ENCODE measurements around the gene SRRM3.

DNA sequence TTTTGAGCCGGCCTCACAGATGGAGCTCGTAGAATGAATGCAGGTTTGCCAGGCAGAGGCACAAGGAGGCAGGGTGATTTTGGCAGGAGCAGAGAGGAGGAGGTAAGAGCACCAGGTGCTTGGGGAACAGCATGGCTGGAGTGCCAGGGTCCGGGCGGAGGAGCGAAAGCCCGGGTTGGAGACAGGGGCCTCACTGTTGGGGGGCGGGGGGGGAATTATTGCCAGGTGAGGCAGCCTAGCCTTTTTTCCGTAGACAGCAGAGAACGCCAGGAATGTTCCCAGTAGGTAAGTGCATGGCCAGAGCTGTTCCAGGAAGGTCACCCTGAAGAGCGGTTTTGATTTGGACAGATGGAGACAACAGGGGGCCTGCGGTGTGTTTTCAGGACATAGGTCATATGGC, 9.5 kb downstream of the SRRM3 start:
- TF ChIP-seq YY1 (IDR thresholded peaks at IDR 0.05; ENCODE audit: insufficient read depth, insufficient read length), result no peak
- no peak for TF ChIP-seq SUZ12 (IDR thresholded peaks at IDR 0.05; ENCODE audit: extremely low read depth, insufficient read depth, insufficient read length)
- TF ChIP-seq ZNF274 (IDR thresholded peaks at IDR 0.05; ENCODE audit: low read depth, low read length), result no peak
